GM15510 (cell line): Measurements from ENCODE around the gene ZCCHC4.

ENCODE experiments used
- POLR2A ChIP-seq: IDR thresholded peaks from 3 replicates; pipeline ENCODE4 v1.6.1; 2011; ENCODE audit warnings: borderline replicate concordance; ENCODE audit not compliant: insufficient read length; ENCODE audit errors: extremely low read depth

The ZCCHC4 gene, protein sequence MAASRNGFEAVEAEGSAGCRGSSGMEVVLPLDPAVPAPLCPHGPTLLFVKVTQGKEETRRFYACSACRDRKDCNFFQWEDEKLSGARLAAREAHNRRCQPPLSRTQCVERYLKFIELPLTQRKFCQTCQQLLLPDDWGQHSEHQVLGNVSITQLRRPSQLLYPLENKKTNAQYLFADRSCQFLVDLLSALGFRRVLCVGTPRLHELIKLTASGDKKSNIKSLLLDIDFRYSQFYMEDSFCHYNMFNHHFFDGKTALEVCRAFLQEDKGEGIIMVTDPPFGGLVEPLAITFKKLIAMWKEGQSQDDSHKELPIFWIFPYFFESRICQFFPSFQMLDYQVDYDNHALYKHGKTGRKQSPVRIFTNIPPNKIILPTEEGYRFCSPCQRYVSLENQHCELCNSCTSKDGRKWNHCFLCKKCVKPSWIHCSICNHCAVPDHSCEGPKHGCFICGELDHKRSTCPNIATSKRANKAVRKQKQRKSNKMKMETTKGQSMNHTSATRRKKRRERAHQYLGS

DNA sequence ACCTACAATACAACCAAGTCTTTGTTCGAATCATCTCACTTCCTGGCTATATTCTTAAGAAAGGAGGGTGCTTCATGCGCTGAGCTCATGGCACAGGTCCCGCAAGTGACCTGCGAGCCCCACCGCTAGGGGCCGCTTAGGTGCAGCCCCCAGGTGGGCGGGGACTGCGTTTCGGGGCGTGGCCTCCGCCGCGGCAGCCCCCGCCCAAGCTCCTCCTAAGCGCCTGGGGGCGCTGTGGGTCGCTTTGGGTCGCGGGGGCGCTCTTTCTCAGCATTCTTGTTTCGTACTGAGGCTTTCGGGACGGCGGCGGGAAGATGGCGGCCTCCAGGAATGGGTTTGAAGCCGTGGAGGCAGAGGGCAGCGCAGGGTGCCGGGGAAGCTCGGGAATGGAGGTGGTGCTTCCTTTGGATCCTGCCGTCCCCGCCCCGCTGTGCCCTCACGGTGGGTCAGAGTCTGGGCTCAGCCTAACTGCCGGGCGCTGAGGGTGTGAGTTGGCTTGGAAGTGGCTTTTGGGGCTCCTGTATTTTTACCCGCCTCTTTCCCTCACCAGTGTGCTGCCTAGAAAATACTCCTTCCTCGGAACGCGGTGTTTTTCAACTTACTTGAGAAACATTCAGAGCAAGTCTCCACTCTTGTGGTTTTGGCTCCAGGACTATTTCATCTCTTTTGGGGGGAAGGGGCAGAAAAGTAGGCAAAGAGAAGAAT is at the start of gene ZCCHC4:
ZCCHC4 (plus strand) TSS at position 279 of the 705 bp plus-strand sequence; CDS start at position 315, 36 bp downstream.
- TF ChIP-seq POLR2A = peak; percentile 67

DNA sequence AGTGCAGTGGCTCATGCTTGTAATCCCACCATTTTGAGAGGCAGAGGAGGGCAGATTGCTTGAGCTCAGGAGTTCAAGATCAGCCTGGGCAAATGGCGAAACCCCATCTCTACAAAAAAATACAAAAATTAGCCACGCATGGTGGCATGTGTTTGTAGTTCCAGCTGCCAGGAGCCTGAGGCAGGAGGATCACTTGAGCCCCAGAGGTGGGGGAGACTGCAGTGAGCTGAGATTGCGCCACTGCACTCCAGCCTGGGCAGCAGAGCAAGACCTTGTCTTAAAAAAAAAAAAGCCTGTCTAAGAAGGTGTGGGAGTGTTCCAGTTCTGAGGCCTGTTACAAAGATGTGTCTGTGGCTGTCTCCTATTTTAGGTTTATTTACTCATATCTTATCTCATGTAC is 40.7 kb upstream of the ZCCHC4 start:
- no peak for TF ChIP-seq POLR2A

DNA sequence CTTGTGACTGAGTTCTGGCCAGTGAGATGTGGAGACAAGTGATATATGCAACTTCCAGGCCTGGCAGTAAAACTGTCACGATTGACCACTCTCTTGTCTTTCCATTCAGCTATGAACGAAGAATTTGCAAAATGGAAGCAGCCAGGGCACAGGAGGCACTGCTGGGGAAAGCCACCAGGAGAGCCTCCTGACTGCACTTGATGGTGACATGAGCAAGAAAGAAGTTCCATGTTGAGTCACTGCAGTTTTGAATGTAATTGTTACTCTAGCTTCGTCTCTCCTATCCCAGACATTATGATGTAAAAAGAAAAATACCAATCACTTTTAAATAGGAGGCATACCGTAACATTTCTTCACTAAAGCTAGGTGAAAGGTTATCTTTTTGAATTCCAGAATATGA is 32.4 kb upstream of the ZCCHC4 start:
- TF ChIP-seq POLR2A = no peak

DNA sequence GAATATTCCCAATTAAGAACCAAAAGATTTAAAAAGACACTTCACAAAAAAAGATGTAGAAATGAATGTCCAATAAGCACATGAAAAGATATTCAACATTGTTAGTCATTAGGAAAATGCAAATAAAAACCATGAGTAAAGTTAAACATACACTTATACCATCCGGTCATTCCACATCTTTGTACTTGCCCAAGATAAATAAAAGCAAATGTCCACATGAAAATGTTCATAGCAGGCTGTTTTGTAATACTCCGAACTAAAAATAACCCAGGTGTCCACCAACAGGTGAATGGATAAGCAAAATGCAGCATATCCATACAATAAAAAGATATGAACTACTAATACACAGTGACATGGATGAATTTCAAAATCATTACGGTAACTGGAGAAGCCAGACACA is 28.6 kb upstream of the ZCCHC4 start:
- no peak for TF ChIP-seq POLR2A

DNA sequence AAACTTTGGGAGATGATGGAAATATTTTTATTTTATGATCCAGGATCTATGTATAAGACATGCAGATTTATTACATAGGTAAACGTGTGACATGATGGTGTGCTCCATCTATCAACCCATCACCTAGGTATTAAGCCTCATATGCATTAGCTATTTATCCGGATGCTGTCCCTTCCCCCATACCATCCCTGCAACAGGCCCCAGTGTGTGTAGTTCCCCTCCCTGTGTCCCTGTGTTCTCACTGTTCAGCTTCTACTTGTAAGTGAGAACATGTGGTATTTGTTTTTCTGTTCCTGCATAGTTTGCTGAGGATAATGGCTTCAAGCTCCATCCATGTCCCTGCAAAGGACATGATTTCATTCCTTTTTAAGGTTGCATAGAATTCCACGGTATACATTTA is 28.1 kb upstream of the ZCCHC4 start:
- no peak for TF ChIP-seq POLR2A

DNA sequence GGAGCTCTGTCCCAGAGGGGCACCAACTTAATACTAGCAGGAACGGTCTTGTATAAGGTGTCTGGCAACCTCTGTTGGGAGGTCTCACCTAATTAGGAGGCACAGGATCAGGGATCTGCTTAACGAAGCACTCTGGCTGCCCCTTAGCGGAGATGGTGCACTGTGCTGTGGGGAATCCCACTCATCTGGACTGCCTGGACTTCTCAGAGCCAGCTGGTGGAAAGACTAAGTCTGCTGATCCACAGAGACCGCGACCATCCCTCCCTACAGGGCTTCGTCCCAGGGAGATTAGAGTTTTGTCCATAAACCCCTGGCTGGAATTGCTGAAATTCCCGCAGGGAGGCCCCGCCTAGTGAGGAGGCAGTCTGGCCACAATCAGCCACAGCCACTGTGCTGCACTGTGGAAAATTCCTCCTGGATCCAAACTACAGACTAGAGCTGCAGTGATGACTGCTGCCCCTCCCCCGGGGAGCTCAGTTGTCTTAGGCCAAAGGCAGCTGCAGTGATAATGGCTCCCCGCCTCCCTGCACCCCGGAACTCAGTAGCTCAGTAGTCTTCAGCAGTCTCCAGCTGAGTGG is 22.0 kb upstream of the ZCCHC4 start:
- no peak for TF ChIP-seq POLR2A

DNA sequence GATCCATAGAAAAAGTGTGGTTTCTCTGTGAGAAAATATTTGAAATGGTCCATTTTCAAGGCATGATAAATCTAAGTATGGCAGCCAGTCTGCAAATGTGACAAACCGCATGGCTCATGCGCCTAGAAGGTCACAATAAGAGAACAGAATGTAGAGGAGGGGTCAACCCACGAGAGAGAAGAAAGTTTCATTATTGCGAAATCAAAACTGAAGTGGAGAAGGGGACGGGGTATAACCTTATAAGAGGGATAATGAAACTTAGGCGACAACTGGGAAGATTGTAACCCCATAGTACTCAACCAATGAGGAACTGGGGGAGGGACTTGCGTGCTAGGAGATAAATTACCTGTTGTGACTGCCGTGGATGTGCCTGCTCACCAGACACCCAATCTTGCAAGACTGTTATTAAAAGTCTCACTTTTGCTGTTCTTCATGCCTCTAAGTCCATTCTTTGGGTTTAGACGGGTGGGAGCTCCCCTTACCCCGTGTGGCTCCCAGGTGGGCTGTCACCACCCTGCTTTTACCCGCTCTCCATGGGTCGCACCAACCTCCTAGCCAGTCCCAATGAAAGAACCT is 21.3 kb upstream of the ZCCHC4 start:
- TF ChIP-seq POLR2A = no peak

DNA sequence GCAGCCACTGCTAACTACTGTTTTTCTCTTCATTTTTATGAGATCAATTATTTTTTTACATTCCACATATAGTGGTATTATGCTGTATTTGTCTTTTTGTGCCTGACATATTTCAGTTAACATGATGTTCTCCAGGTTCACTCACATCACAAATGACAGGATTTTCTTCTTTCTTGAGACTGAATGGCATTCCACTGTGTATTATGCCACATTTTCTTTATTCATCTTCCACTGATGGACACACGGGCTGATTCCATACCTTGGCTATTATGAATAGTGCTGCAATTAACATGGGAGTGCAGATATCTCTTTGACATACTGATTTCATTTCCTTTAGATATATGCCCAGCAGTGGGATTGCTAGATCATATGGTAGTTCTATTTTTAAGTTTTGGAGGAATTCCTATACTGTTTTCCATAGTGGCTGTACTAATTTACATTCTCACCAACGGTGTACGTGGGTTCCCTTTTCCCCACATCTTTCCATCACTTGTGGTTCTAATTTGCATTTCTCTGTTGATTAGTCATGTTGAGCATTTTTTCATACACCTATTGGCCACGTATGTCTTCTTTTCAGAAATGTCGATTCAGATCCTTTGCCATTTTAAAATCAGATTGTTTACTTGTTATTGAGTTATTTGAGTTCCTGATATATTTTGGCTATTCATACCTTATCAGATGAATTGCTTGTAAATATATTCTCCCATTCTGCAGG is 14.9 kb upstream of the ZCCHC4 start:
- TF ChIP-seq POLR2A = no peak

DNA sequence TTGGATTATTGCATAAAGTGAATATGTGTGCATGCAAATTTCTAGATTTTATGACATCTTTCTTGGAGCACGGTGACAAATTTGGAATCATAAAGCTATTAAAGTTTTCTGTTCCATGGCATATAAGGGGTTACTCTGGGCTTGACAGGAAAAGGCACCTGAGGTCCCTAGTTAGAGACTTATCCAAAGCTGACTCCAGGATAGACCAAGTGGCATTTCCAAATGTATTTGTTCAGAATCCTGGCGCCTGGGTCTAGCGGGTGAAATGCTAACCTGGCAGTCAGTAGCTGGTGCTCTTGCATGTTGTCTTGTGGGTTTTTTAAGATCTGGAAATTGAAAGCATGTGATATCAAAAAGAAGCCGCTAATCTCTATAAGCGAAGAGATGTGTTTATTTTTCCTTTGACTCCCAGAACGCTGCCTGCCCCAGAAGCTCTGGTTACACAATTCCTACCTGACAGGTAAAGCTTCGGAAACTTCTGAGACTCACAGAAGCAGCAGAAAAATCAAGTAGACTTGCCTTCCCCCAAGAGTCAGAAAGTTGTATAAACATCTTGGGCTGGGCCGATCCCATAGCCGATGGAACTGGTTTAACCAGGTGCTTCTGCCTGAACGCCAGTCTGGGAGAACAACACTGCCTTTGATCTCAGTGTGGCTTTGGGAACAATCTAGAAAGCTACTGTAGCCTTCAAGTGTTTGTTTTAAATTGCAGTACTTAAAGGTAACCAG is 12.9 kb upstream of the ZCCHC4 start:
- no peak for TF ChIP-seq POLR2A

DNA sequence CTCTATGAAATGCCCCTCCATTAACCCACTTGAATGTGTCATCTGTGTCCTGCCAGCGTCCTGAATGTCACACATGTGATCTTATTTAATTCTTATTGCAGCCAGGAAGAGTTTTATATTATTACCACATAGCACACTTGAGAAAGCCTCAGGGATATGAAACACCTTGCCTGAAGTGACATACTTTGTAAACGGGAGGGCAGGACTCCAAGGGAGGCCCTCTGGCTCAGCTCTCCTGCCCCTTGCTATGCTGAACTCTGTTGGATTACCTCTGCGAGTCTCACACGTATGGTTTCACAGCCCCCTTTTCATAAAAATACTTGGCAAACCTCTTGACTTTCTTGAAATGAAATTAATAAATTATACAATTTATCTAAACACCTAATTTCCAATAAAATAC is 11.1 kb upstream of the ZCCHC4 start:
- no peak for TF ChIP-seq POLR2A

DNA sequence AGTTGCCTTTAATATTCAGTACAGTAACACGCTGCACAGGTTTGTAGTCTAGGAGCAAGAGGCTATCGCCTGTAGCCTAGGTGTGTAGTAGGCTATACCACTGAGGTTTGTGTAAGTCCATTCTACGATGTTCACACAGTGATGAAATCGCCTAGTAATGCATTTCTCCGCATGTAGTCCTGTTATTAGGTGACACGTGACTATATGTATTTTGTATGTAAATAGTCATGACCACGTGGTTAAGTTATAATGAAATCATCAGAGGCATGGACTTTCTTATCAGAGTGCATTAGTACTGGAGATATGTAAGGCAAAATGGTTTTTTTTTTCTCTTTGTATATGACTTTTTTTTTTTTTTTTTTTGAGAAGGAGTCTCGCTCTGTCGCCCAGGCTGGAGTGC is 9.9 kb upstream of the ZCCHC4 start:
- no peak for TF ChIP-seq POLR2A

DNA sequence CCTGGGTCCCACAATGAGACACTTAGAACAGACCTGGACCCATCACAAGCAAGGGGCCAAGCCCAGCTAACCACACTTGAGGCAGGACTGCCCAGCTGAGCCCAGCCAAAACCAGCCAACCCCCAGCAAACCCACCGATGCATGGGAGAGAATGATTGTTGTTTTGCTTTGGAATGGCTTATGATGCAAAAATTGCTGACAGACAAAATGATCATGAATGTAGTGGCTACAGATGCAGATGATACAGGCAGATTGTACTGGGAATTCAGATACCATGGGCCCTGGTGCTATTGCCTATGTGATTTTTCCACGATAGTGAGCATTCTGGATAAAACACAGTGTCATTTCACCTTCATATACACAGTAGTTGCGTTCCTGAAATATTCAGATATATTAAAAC is 9.0 kb upstream of the ZCCHC4 start:
- no peak for TF ChIP-seq POLR2A

DNA sequence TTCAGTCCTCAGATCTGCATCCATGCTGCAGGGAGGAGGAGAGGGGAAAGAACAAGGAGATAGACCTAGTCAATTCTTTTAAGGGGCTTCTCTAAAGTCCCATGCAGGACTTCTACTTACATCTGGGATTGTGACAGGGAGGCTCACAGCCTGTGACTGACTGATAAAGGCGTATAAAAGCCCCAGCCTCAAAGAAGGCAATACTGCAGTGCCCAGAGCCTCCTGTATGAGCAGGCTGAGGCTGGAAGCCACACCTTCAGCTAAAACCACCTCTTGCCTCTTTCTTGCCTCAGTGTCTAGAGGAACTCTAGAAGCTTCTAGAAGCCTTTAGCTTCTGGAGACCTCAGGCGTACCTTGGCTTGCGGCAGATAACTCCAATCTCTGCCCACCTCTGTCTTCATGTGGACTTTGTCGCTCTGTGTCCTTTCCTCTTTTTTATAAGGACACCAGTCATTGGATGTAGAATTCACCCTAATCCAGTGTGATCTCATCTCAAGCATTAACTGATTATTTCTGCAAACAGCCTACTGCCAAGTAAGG is 6.0 kb upstream of the ZCCHC4 start:
- TF ChIP-seq POLR2A = no peak

DNA sequence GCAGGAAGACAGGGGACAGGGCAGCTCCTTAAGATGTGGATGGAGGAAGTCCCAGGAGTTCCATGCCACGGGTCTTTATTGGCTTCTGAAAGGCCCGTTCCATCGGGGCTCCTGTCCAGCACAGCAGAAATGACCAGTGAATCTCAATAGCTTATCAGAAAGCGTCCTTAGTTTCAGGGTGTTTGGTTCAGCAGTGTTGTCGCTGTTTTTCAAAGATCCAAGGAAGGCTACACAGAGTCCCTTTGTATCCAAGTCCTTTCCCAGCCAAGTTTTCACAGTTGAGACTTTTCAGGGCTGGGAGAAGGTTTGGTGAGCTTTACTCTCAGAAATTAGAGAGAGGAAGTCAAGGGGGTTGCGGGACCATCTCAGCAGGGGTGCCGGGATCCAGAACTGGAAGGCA is 5.0 kb upstream of the ZCCHC4 start:
- no peak for TF ChIP-seq POLR2A
